RPMI7951 (cell line): ENCODE data around the gene ARHGAP15. TPM values are rescaled to one million over a fixed set of nuclear protein-coding genes. Genes with fewer than 3 reads are reported as not detected.

Source experiments
- DNase-seq: peaks from one replicate; pipeline ENCODE4 v3.0.0-alpha.2; 2012; ENCODE audit warnings: low read depth
- total RNA-seq: library from RNA; depleted of rRNA; stranded (reverse); fragments of >200 nt; shearing (Covaris generic); gene quantifications from 2 replicates; pipeline ENCODE4 v1.2.3, GENCODE V29; 2014

The ARHGAP15 gene
- total RNA-seq, 1 experiment from 2014 or later, result 1.9 TPM

GRCh38 chr2:143144813-143145455, 15.7 kb downstream of the ARHGAP15 start:
- no peak for DNase-seq

DNA sequence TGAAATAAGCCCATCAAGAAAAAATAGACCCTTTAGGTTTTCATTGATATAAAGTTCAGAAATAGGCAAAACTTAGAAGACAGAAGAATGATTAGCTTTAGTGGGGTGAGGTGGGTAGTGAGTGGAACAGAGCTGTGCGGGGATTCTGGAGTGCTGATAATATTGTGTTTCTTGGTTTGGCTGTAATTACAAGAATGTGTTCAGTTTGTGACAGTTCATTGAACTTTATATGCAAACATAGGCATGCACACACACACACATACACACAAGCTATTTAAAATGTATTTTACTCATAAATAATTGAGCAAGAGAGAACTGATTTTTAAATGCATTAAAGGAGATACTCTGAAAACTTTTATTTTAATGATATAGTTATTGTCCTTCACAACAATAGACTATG, 17.1 kb downstream of the ARHGAP15 start:
- DNase-seq, result no peak

DNA sequence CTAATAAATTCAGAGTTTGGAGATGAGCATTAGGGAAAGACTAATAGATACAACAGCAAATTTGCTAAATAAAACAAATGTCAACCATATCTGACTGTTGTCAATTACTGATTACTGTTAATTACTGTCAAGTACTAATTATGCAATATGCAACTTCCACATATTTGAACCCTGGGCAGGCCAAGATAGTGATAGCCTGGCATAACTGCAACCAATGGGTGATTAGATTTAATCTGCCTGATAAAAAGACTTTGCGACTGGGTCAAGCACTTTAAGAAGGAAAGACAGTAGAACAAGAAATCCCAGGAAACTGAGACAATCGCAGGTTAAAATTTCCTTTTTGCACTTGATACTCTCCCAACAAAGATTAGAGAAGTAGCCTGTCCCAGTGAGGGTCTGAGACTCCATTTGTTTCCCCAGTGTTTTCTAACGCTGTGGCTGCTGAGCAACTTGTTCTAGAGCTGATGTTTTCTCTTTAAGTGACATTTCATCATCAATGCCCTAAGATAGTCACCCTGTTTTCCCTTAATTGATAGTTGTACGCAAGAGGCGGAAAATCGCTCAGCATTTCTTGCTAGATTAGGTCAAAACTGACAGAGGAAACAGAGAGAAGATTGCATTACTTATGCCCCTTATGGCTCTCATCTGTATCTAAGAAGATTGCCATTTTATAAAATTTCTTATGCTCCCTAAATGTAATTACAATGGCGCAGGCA, 17.8 kb downstream of the ARHGAP15 start:
- no peak for DNase-seq

GRCh38 chr2:143148011-143148410, 18.8 kb downstream of the ARHGAP15 start:
- DNase-seq, result no peak

DNA sequence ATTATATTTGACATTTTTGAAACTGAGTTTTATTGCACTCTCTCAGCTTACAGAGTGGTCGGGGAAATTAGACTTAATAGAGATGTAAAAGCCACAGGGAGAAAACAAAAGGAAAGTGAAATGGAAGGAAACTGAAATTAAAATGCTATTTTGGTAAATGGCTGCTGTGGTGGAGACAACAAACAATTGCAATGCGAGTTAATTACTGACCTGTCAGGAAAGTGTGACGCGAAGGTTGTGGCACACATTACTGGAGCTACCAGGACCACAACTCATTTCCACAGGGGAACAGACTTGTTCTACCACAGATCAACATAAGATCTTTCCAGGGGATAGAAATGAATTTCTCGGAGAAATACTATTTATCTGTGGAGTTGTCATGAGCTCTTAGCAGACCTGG, 19.5 kb downstream of the ARHGAP15 start:
- no peak for DNase-seq

- DNase-seq, result no peak
These were observed 21.1 kb downstream of the ARHGAP15 start for GRCh38 chr2:143150287-143150686.

- DNase-seq, result no peak
These were observed 22.0 kb downstream of the ARHGAP15 start for GRCh38 chr2:143151111-143151752.

- no peak for DNase-seq
These were observed 23.0 kb downstream of the ARHGAP15 start for GRCh38 chr2:143152219-143152618.

- no peak for DNase-seq
These were observed 23.4 kb downstream of the ARHGAP15 start for GRCh38 chr2:143152637-143153036.

GRCh38 chr2:143155661-143156060, 26.4 kb downstream of the ARHGAP15 start:
- no peak for DNase-seq

- DNase-seq, result no peak
These were observed 27.8 kb downstream of the ARHGAP15 start for GRCh38 chr2:143157001-143157400.

- DNase-seq, result no peak
These were observed 28.2 kb downstream of the ARHGAP15 start for GRCh38 chr2:143157418-143157817.

DNA sequence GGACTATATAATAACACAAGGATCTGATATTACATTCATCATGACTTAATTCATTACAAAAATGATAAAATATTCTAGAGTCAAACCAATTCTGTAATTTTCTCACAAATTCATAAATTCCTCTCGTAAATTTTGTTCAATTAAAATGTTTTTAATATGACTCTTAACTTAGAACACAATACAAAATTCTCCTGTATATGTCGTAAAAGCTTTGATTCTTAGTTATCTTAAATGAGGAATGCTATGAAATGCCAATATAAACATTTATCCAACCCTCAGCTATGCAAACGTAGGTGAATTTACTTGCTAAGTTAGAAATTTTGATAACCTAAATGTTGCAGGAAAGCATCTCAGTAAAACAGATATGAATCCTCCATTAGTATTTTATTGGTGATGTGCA, 28.9 kb downstream of the ARHGAP15 start:
- no peak for DNase-seq

DNA sequence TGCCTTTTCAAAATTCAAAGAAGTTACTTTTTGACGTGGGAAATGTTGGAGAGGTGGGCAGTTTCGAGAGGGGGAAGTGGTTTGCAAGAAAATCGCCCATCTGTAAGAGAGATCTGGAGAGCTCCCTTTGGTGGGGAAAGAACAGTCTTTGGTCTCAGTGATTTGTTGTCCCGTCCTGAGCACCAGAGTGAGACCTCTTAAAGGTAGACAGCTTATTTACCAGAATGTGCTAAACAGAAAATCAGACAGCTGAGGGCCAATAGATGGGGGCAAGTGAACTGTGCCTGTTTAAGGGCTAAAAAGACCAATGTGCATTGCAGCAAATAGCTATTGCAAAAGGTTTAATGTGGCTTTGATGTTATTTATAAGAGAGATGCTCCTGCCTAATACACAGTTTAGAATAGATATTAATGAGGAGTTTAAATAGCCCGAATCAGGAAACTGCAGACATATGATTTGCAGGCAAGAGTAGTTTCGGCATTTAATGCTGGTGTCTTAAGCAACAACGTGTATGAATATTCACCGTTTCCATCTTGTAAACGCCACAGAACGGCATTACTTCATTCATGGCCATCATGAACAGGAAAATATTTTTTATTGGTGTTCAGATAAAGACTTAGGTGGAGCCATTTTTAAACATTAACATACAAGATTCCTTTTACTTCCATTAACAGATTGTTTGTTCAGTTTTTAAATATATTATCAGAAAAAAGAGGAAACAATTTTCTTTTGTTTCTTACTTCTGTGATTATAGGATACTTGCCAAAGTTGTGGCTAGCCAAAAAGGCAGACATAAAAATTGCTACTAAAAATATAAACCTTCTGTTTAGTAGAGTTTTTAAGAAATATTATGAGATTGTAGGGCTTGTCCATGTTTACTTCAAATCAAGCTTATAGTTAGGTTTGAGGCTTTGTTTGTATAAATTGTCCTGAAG, 29.6 kb downstream of the ARHGAP15 start:
- DNase-seq, result no peak

GRCh38 chr2:143159486-143159840, 30.2 kb downstream of the ARHGAP15 start:
- no peak for DNase-seq

DNA sequence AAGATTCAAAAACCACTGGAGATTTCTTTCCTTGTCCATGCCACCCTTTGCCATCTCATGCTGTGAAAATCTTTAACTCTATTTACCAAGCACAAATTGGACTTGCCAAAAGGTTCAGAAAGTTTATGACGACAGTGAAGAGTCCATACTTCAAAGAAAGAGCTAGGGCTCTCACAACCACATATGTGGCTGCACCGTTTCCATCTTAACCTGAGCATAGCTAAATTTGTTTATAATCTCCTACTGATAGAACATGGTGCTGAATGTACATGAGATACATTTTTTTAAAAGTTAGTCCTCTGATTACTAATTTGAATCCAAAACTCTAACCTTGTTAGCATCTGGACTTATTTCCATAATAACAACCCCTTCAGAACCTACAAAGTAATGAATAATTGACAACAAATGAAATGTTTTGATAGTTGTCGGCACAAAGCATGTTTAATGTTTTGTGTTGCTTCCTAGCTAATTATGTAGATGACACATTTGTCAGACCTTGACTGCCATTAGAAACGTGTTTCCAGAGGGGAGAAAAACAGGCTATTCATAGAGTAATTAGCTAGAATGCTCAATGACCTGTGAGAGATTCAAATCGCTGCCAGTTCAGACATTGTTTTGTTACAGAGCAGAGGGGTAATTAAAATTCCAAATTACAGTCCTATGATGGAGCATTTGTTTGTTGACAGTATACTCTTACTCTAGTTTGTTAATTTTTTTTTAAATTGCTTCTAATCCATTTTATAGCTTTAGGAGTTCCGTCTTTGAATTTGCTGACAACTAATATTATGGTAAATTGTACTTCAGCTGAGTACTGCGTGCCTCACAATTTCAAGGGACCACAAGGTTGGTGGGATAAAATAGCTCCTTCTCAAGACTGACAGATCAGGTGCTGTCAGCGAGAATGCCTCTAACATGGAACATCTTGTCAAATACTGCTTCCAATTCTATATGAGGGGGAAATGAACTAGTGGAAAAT, 31.8 kb downstream of the ARHGAP15 start:
- DNase-seq, result no peak

- peak; percentile 33 for DNase-seq
These were observed 33.1 kb downstream of the ARHGAP15 start for GRCh38 chr2:143162123-143162837.

DNA sequence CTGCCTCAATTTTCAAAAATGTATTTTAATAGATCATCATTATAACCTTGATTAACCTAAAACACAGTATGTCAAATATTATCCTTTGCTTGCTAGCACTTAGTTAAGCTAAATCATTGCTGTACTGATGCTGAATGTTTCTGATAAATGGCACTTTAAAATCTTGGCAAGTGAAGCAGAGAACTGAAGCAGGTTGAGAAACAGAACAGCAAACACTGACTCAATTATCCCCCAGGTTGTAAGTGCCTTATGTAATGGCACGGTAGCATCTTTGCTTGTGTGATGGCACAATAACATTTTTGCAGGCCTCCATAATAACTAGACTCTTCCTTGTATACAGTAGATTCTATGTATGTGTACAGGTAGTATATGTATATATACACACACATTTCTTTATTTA, 33.8 kb downstream of the ARHGAP15 start:
- DNase-seq, result no peak

DNA sequence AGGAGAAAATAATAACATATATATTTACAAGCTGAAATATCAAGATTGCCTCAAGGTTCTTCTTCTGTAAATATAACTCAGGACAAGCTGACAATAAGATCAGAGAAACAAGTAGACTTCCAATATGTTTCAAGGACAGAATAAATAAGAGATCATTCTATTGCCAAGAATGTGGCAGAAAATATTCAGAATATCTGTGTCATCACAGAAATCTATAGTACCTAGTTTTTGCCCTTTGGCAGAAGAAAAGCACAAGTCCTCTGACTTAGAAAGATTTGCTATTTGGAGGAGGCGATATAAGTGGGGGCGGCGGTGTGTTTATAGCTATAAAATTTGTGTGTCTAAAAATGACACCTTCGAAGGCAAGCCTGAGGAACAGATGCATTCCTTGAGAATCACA, 34.3 kb downstream of the ARHGAP15 start:
- DNase-seq, result no peak

GRCh38 chr2:143165291-143165690, 36.1 kb downstream of the ARHGAP15 start:
- DNase-seq, result no peak
